Fibroblast of lung (primary cell): ENCODE results near the gene SSH2.

Experiments
- CTCF ChIP-seq, 2 donors: IDR thresholded peaks in 1 of 2; conservative IDR thresholded peaks in 1 of 2; 1 replicate in 1 of 2; 2 replicates in 1 of 2; pipeline ENCODE4 v1.5.1; 2011 to 2012; ENCODE audit warnings: low read length in 2 of 2, control low read depth in 1 of 2, inconsistent platforms in 1 of 2, low read depth in 1 of 2, mild to moderate bottlenecking in 1 of 2
- EZH2 ChIP-seq: IDR thresholded peaks from 2 replicates; pipeline ENCODE4 v1.5.1; 2012; ENCODE audit warnings: low read length, control low read depth, mild to moderate bottlenecking; ENCODE audit errors: missing control alignments

GRCh38 chr17:29807520-29808361 lies 122.3 kb downstream of the SSH2 start:
- TF ChIP-seq CTCF (conservative IDR thresholded peaks at IDR 0.05 in 1 of 2, IDR thresholded peaks at IDR 0.05 in 1 of 2; ENCODE audit: low read depth in 1 of 2, low read length in 2 of 2), result peak; percentile 77 to 82
- TF ChIP-seq EZH2, result no peak
